ENCODE data around the gene TBATA.

DNA sequence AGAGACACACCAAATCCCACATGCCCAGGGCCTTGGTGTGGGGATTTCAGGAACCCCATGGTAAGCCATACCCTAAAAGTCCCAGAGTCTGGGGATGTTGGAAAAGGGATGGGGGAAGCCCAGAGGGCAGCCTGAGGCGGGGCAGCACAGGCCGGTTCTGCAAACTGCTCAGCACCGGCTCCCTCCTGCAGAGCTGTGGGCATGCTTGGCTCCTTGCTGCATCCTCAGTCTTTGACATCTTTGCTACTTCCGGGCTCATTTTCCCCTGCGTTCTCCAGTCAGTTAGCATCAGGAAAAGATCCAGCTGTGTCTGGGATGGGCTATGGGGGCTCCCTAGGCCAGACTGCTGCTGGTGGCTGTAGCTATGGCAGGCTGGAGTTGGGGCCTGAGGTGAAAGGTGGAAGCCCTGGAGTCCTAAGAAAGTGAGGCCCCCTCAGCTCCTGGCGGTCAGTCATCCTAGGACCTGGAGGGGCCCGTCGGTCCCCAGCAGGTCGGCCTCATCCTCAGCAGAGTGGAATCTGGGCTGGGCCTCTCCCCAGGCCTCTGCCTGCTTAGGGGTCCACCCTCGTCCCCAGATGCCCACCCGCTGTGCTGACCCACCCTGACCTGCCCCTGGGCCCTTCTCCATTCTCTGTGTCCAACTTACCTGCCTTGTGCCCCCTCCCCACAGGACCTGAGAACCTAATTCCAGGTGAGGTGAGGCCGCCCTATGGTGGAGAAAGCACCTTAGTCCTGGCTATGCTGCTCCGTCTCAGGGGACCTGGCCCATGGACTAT is 9.3 kb downstream of the TBATA start:
- no peak for TF ChIP-seq EZH2 (IDR thresholded peaks at IDR 0.05; ENCODE audit: low read length)
- TF ChIP-seq, protein P1, sequence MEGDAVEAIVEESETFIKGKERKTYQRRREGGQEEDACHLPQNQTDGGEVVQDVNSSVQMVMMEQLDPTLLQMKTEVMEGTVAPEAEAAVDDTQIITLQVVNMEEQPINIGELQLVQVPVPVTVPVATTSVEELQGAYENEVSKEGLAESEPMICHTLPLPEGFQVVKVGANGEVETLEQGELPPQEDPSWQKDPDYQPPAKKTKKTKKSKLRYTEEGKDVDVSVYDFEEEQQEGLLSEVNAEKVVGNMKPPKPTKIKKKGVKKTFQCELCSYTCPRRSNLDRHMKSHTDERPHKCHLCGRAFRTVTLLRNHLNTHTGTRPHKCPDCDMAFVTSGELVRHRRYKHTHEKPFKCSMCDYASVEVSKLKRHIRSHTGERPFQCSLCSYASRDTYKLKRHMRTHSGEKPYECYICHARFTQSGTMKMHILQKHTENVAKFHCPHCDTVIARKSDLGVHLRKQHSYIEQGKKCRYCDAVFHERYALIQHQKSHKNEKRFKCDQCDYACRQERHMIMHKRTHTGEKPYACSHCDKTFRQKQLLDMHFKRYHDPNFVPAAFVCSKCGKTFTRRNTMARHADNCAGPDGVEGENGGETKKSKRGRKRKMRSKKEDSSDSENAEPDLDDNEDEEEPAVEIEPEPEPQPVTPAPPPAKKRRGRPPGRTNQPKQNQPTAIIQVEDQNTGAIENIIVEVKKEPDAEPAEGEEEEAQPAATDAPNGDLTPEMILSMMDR (optimal IDR thresholded peaks at IDR 0.05 in 1 of 3, IDR thresholded peaks at IDR 0.05 in 1 of 3, conservative IDR thresholded peaks at IDR 0.05 in 1 of 3; ENCODE audit: extremely low read depth in 1 of 3, insufficient read depth in 2 of 3, low read length in 3 of 3) = no peak
